Glutamatergic neuron (in vitro differentiated cells): ENCODE measurements around the gene KCNC4. TPM values are rescaled to one million over a fixed set of nuclear protein-coding genes. Genes with fewer than 3 reads are reported as not detected.

Source experiments
- DNase-seq: peaks from one replicate; pipeline ENCODE4 v3.0.0; 2022
- H3K27ac Mint-ChIP-seq: one replicate; pipeline ENCODE4 v1.8.0; 2020; ENCODE audit warnings: mild to moderate bottlenecking, mixed read lengths, inconsistent platforms; ENCODE audit not compliant: unreplicated experiment
- H3K27me3 Mint-ChIP-seq: one replicate; pipeline ENCODE4 v1.8.0; 2020; ENCODE audit warnings: mild to moderate bottlenecking, moderate library complexity, mixed read lengths, inconsistent platforms; ENCODE audit not compliant: unreplicated experiment
- H3K36me3 Mint-ChIP-seq: one replicate; pipeline ENCODE4 v1.8.0; 2020; ENCODE audit warnings: mild to moderate bottlenecking, mixed read lengths, inconsistent platforms; ENCODE audit not compliant: unreplicated experiment
- H3K4me1 Mint-ChIP-seq: one replicate; pipeline ENCODE4 v1.8.0; 2020; ENCODE audit warnings: mild to moderate bottlenecking, low read depth, mixed read lengths, inconsistent platforms; ENCODE audit not compliant: unreplicated experiment
- H3K4me3 Mint-ChIP-seq: one replicate; pipeline ENCODE4 v1.8.0; 2020; ENCODE audit warnings: mild to moderate bottlenecking, mixed read lengths, inconsistent platforms; ENCODE audit not compliant: unreplicated experiment
- H3K9me3 Mint-ChIP-seq: one replicate; pipeline ENCODE4 v1.8.0; 2020; ENCODE audit warnings: mild to moderate bottlenecking, moderate library complexity, mixed read lengths, inconsistent platforms; ENCODE audit not compliant: unreplicated experiment
- total RNA-seq: library from RNA; stranded (reverse); fragmentation: NEBNext Ultra II Directional; extraction: Animal tissue kit (Norgen Biotek cat#: 25700); gene quantifications from one replicate; pipeline ENCODE4 v1.2.1, GENCODE V29; 2021; ENCODE audit not compliant: unreplicated experiment
- TF ChIP-seq, protein P1 (sequence below): fragments of 200-600 bp; sonication (generic); IDR thresholded peaks from one replicate; pipeline ENCODE4 v1.5.0; 2021; ENCODE audit not compliant: partially characterized antibody, unreplicated experiment

KCNC4 gene
- total RNA-seq, 1 donor from 2014 or later = 9.7 TPM

- peak; percentile 22 for DNase-seq
- Mint-ChIP-seq H3K4me1 (peaks cover 38% of the 10 kb centered on the region), H3K4me3 (peak overlapping the region; percentile 70), H3K9me3 (peaks cover 22% of the 10 kb centered on the region), H3K27ac (peak overlapping the region; percentile 98), H3K27me3 (peaks cover 21% of the 10 kb centered on the region), H3K36me3 (no peaks in the 10 kb centered on the region)
- TF ChIP-seq, protein P1, sequence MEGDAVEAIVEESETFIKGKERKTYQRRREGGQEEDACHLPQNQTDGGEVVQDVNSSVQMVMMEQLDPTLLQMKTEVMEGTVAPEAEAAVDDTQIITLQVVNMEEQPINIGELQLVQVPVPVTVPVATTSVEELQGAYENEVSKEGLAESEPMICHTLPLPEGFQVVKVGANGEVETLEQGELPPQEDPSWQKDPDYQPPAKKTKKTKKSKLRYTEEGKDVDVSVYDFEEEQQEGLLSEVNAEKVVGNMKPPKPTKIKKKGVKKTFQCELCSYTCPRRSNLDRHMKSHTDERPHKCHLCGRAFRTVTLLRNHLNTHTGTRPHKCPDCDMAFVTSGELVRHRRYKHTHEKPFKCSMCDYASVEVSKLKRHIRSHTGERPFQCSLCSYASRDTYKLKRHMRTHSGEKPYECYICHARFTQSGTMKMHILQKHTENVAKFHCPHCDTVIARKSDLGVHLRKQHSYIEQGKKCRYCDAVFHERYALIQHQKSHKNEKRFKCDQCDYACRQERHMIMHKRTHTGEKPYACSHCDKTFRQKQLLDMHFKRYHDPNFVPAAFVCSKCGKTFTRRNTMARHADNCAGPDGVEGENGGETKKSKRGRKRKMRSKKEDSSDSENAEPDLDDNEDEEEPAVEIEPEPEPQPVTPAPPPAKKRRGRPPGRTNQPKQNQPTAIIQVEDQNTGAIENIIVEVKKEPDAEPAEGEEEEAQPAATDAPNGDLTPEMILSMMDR = no peak
These were observed 38.1 kb upstream of the KCNC4 start for GRCh38 chr1:110172001-110172400.

GRCh38 chr1:110173466-110174105 is 36.5 kb upstream of the KCNC4 start:
- no peak for DNase-seq
- H3K27ac Mint-ChIP-seq = peak overlapping the region; percentile 57

DNA sequence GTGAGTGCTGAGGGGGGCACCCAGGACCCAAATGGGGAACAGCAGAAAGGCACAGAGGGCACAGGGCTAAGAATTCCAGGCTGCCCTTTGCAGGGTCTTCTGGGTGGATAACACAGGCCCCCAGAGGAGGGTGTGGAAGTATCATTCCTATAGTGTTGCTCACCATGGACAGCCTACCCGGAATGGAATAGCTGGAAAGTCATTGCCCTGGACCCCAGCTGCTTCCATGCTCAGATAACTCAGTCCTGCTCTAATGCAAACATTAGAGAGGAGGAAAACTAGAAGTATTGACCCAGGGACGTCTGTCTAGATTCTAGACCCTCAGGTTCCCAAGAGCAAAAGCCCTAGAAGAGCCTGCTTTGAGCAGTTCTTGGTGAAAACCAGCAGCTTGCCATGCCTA is 35.2 kb upstream of the KCNC4 start:
- DNase-seq = no peak
- no peak overlapping the region for H3K27ac Mint-ChIP-seq
- TF ChIP-seq, protein P1 = no peak
- peaks cover 4% of the 10 kb centered on the region for H3K36me3 Mint-ChIP-seq
- peaks cover 21% of the 10 kb centered on the region for H3K27me3 Mint-ChIP-seq
- H3K4me1 Mint-ChIP-seq = peaks cover 38% of the 10 kb centered on the region
- H3K4me3 Mint-ChIP-seq = no peak overlapping the region
- peaks cover 22% of the 10 kb centered on the region for H3K9me3 Mint-ChIP-seq

More at GRCh38 chr1:110173466-110174105, 36.5 kb upstream of the KCNC4 start:
- TF ChIP-seq, protein P1 = no peak
- Mint-ChIP-seq H3K27me3 (peaks cover 21% of the 10 kb centered on the region), H3K36me3 (peaks cover 3% of the 10 kb centered on the region), H3K9me3 (peaks cover 22% of the 10 kb centered on the region), H3K4me1 (peaks cover 38% of the 10 kb centered on the region), H3K4me3 (no peak overlapping the region)

- peaks cover 26% of the 10 kb centered on the region for H3K4me1 Mint-ChIP-seq
- no peak for DNase-seq
- H3K36me3 Mint-ChIP-seq = peaks cover 4% of the 10 kb centered on the region
- H3K27me3 Mint-ChIP-seq = peaks cover 12% of the 10 kb centered on the region
- TF ChIP-seq, protein P1 = no peak
- peaks cover 14% of the 10 kb centered on the region for H3K9me3 Mint-ChIP-seq
- no peak overlapping the region for H3K4me3 Mint-ChIP-seq
- H3K27ac Mint-ChIP-seq = no peak overlapping the region
These were observed 33.7 kb upstream of the KCNC4 start for GRCh38 chr1:110176299-110176956.

GRCh38 chr1:110177775-110178174 is 32.3 kb upstream of the KCNC4 start:
- H3K27ac Mint-ChIP-seq = no peak overlapping the region
- H3K9me3 Mint-ChIP-seq = peaks cover 3% of the 10 kb centered on the region
- peaks cover 4% of the 10 kb centered on the region for H3K36me3 Mint-ChIP-seq
- no peak overlapping the region for H3K4me3 Mint-ChIP-seq
- TF ChIP-seq, protein P1 = no peak
- no peak for DNase-seq
- peaks cover 13% of the 10 kb centered on the region for H3K4me1 Mint-ChIP-seq
- H3K27me3 Mint-ChIP-seq = peaks cover 6% of the 10 kb centered on the region
